GM23338 (cell line): ENCODE measurements around the gene OR2V2.

Source experiments
- CREB1 ChIP-seq: fragments of 250-450 bp; sonication (Bioruptor Pico); IDR thresholded peaks from 2 replicates; pipeline ENCODE4 v1.5.0; 2020; ENCODE audit warnings: low read depth, mild to moderate bottlenecking, moderate library complexity
- CTCF ChIP-seq, 2 experiments: fragments of 200-600 bp in 1 of 2; sonication (generic) in 1 of 2; conservative IDR thresholded peaks; 2 replicates each; pipeline versions ENCODE4 v1.5.1 to v1.6.1; 2016 to 2017; ENCODE audit warnings: antibody characterized with exemption in 2 of 2, low read depth in 2 of 2, mild to moderate bottlenecking in 2 of 2, moderate library complexity in 1 of 2
- ETS1 ChIP-seq: IDR thresholded peaks from 2 replicates; pipeline ENCODE4 v1.6.1; 2016; ENCODE audit warnings: antibody characterized with exemption
- EZH2 ChIP-seq: fragments of 200-600 bp; sonication (generic); IDR thresholded peaks from one replicate; pipeline ENCODE4 v1.8.0; 2017; ENCODE audit warnings: antibody characterized with exemption, mild to moderate bottlenecking, low read depth; ENCODE audit not compliant: unreplicated experiment
- EZH2phosphoT487 ChIP-seq: fragments of 200-600 bp; sonication (generic); IDR thresholded peaks from one replicate; pipeline ENCODE4 v1.8.1; 2018; ENCODE audit warnings: antibody characterized with exemption; ENCODE audit not compliant: unreplicated experiment
- JUNB ChIP-seq: IDR thresholded peaks from one replicate; pipeline ENCODE4 v1.6.1; 2016; ENCODE audit warnings: antibody characterized with exemption; ENCODE audit not compliant: unreplicated experiment
- NANOG ChIP-seq: IDR thresholded peaks from 2 replicates; pipeline ENCODE4 v1.6.1; 2016; ENCODE audit warnings: antibody characterized with exemption, borderline replicate concordance
- POLR2AphosphoS5 ChIP-seq: IDR thresholded peaks from 2 replicates; pipeline ENCODE4 v1.6.1; 2016; ENCODE audit warnings: antibody characterized with exemption, low read depth
- REST ChIP-seq: IDR thresholded peaks from one replicate; pipeline ENCODE4 v1.6.1; 2018; ENCODE audit warnings: antibody characterized with exemption; ENCODE audit not compliant: unreplicated experiment
- STAT1 ChIP-seq: IDR thresholded peaks from one replicate; pipeline ENCODE4 v1.6.1; 2016; ENCODE audit warnings: antibody characterized with exemption; ENCODE audit not compliant: unreplicated experiment
- ZNF114 ChIP-seq: fragments of 250-450 bp; sonication (Bioruptor Pico); IDR thresholded peaks from 2 replicates; pipeline ENCODE4 v1.5.0; 2020; ENCODE audit warnings: mild to moderate bottlenecking, moderate library complexity
- ZNF331 ChIP-seq: fragments of 250-450 bp; sonication (Bioruptor Pico); IDR thresholded peaks from 2 replicates; pipeline ENCODE4 v1.5.0; 2020; ENCODE audit warnings: low read depth, mild to moderate bottlenecking, moderate library complexity
- ZNF462 ChIP-seq: fragments of 250-450 bp; sonication (Bioruptor Pico); IDR thresholded peaks from 2 replicates; pipeline ENCODE4 v1.5.0; 2020; ENCODE audit warnings: mild to moderate bottlenecking, moderate library complexity

- TF ChIP-seq CTCF (conservative IDR thresholded peaks at IDR 0.05; ENCODE audit: low read depth in 2 of 2) (no peak), POLR2AphosphoS5 (no peak), REST (no peak), EZH2 (no peak), EZH2phosphoT487 (no peak), ETS1 (no peak), CREB1 (CRISPR knock-in tag) (no peak), ZNF114 (no peak), JUNB (no peak), NANOG (no peak), STAT1 (no peak), ZNF462 (CRISPR knock-in tag) (no peak), ZNF331 (CRISPR knock-in tag) (no peak)
Observed at GRCh38 chr5:181149806-181150733, 2.7 kb downstream of the OR2V2 start.
